Activated CD4-positive, alpha-beta T cell treated with anti-CD3 and anti-CD28 coated beads, Interleukin-2, amount 10 ng/mL, durations not matched to agents 7 days and 5 days (primary cell): Measurements from ENCODE around the gene EYS. TPM values are rescaled to one million over a fixed set of nuclear protein-coding genes. Genes with fewer than 3 reads are reported as not detected.
"Not testable (repeated sequence)": the region's sequence is repeated elsewhere in the genome, so short reads cannot be mapped to it uniquely, and the experiment has no call there.

Experiments
- CTCF ChIA-PET: fragments of 350-600 bp; sonication (Branson Sonifier 250); formaldehyde crosslinking; loops from one replicate; lab custom pipeline; 2021; ENCODE audit warnings: antibody characterized with exemption; lab: Charles Lee
- POLR2A ChIA-PET: fragments of 350-600 bp; sonication (Branson Sonifier 250); formaldehyde crosslinking; loops from one replicate; lab custom pipeline; 2021; ENCODE audit warnings: antibody characterized with exemption; lab: Charles Lee
- DNase-seq: peaks from one replicate; pipeline ENCODE4 v3.0.0-alpha.2; 2020
- H3K27ac Mint-ChIP-seq: one replicate; pipeline ENCODE4 v1.8.0; 2021; ENCODE audit warnings: mild to moderate bottlenecking, moderate library complexity, mixed read lengths
- H3K27me3 Mint-ChIP-seq: one replicate; pipeline ENCODE4 v1.8.0; 2021; ENCODE audit warnings: mixed read lengths
- H3K36me3 Mint-ChIP-seq: one replicate; pipeline ENCODE4 v1.8.0; 2021; ENCODE audit warnings: low read depth, mixed read lengths
- H3K4me1 Mint-ChIP-seq: one replicate; pipeline ENCODE4 v1.8.0; 2021; ENCODE audit warnings: mixed read lengths
- H3K4me3 Mint-ChIP-seq: one replicate; pipeline ENCODE4 v1.8.0; 2021; ENCODE audit warnings: mild to moderate bottlenecking, moderate library complexity, mixed read lengths
- H3K9me3 Mint-ChIP-seq: one replicate; pipeline ENCODE4 v1.8.0; 2021; ENCODE audit warnings: mixed read lengths
- total RNA-seq, 2 experiments: library from RNA; stranded (reverse); gene quantifications; one replicate each; pipeline ENCODE4 v1.2.3, GENCODE V29; 2021

Gene EYS
- total RNA-seq, 2 experiments from 2014 or later: not detected

- Mint-ChIP-seq H3K27me3 (no peaks in the 10 kb centered on the region), H3K27ac (no peak overlapping the region), H3K36me3 (no peaks in the 10 kb centered on the region), H3K4me1 (no peaks in the 10 kb centered on the region), H3K9me3 (peaks cover 15% of the 10 kb centered on the region), H3K4me3 (no peak overlapping the region)
- DNase-seq: no peak
- ChIA-PET CTCF (no interaction called here), POLR2A (no interaction called here)
Measured at GRCh38 chr6:65399355-65400084, 307.5 kb downstream of the EYS start.

- H3K27ac Mint-ChIP-seq: no peak overlapping the region
- peaks cover 15% of the 10 kb centered on the region for H3K9me3 Mint-ChIP-seq
- ChIA-PET POLR2A (no interaction called here), CTCF (no interaction called here)
- no peaks in the 10 kb centered on the region for H3K4me1 Mint-ChIP-seq
- H3K27me3 Mint-ChIP-seq: no peaks in the 10 kb centered on the region
- no peaks in the 10 kb centered on the region for H3K36me3 Mint-ChIP-seq
- no peak overlapping the region for H3K4me3 Mint-ChIP-seq
- DNase-seq: no peak
Measured at GRCh38 chr6:65398851-65399250, 308.2 kb downstream of the EYS start.

DNA sequence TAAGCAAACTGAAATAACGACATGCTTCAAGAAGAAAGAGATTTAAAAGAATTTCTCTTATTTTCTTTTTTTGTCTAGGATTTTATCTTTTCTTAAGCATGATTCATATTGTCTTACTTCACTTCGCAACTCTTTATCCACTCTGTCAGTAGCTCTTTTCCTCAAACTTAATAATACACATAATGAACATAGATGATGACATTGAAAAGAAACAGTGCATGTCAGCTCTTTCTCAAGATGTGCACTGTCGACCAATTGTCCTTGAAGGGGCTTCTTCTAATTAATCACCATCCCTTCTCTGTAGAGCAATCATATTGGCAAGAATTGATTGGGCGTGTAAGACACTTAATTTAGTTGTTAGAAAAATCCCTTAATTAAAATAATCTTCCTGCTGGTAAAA, 356.5 kb downstream of the EYS start:
- ChIA-PET POLR2A (no interaction called here), CTCF (no interaction called here)
- no peaks in the 10 kb centered on the region for H3K4me1 Mint-ChIP-seq
- H3K4me3 Mint-ChIP-seq: no peak overlapping the region
- H3K9me3 Mint-ChIP-seq: peaks cover 16% of the 10 kb centered on the region
- no peak overlapping the region for H3K27ac Mint-ChIP-seq
- H3K27me3 Mint-ChIP-seq: no peaks in the 10 kb centered on the region
- no peak for DNase-seq
- no peaks in the 10 kb centered on the region for H3K36me3 Mint-ChIP-seq

DNA sequence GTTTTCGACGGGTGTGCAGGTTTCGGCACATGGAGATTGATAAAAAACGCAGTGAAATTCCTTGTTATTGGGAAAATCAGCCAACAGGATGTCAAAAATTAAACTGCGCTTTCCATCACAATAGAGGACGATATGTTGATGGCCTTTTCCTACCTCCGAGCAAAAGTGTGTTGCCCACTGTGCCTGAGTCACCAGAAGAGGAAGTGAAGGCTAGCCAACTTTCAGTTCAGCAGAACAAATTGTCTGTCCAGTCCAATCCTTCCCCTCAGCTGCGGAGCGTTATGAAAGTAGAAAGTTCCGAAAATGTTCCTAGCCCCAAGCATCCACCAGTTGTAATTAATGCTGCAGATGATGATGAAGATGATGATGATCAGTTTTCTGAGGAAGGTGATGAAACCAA, 404.4 kb downstream of the EYS start:
- DNase-seq, H3K36me3 Mint-ChIP-seq, H3K4me3 Mint-ChIP-seq, CTCF ChIA-PET, H3K27ac Mint-ChIP-seq, H3K27me3 Mint-ChIP-seq, H3K4me1 Mint-ChIP-seq, POLR2A ChIA-PET, H3K9me3 Mint-ChIP-seq: not testable (repeated sequence)

- CTCF ChIA-PET: no interaction called here
- no peak overlapping the region for H3K4me3 Mint-ChIP-seq
- no peak overlapping the region for H3K27ac Mint-ChIP-seq
- H3K4me1 Mint-ChIP-seq: no peaks in the 10 kb centered on the region
- POLR2A ChIA-PET: no interaction called here
- H3K36me3 Mint-ChIP-seq: no peaks in the 10 kb centered on the region
- DNase-seq: no peak
- H3K9me3 Mint-ChIP-seq: no peaks in the 10 kb centered on the region
- H3K27me3 Mint-ChIP-seq: no peaks in the 10 kb centered on the region
Measured at GRCh38 chr6:65299236-65299635, 407.8 kb downstream of the EYS start.

DNA sequence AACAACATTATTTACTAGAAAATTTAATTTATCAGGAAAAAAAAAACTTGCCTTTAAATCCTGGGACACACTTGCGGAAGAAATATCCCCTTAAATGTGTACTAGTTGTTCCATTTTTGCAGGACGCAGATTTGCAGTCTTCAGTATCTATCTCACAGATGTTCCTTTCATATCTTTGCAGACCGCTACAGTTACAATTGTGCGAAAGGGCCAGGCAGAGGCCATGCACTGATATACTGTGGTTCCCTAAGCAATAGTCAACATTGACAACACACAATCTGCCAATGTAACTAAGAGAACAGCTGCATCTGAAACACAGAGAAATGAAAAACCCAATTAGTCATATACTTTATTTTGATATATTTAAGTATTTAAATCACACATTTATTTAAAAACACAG, 411.2 kb downstream of the EYS start:
- no peaks in the 10 kb centered on the region for H3K36me3 Mint-ChIP-seq
- H3K27me3 Mint-ChIP-seq: no peaks in the 10 kb centered on the region
- DNase-seq: no peak
- ChIA-PET POLR2A (no interaction called here), CTCF (no interaction called here)
- peaks cover 4% of the 10 kb centered on the region for H3K9me3 Mint-ChIP-seq
- no peak overlapping the region for H3K4me3 Mint-ChIP-seq
- no peaks in the 10 kb centered on the region for H3K4me1 Mint-ChIP-seq
- no peak overlapping the region for H3K27ac Mint-ChIP-seq

DNA sequence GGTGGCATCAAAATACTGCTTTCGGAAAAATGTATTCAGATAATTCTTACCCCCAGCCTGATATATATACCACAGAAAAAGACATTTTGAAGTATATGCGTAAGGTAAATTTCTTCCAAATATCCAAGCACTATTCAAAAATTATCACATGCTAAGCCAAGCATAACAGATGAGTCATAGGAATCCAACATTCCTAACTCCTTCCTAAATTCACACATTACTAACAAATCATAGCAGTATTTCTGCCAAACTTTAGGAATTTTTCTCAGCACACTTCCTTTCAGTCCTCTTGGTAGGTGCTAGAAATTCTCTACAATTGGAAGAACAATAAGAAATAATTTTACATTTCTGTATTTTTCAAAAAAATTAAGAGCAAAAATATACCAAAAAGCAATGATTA, 417.5 kb downstream of the EYS start:
- Mint-ChIP-seq H3K27ac (no peak overlapping the region), H3K36me3 (no peaks in the 10 kb centered on the region), H3K4me1 (no peaks in the 10 kb centered on the region), H3K27me3 (no peaks in the 10 kb centered on the region), H3K9me3 (peaks cover 4% of the 10 kb centered on the region), H3K4me3 (no peak overlapping the region)
- POLR2A ChIA-PET: no interaction called here
- no peak for DNase-seq
- CTCF ChIA-PET: no interaction called here

DNA sequence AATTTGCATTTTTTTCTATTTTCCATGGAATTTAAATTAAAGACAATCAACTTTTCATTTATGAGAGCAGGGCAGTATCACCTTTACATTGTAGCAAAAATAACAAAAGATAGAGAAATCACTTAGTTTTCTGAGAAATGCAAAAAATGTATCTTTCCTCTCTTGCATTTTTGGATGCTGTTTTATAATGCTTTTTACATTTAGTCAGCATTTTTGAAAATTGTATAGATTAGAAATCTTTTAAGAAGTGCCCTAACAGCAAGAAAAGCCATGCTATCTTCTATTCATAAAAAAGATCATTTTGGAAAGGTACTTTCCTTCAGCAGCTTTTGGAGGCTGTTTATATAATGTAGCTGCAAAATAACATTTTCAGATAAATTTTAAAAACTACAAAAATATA, 421.8 kb downstream of the EYS start:
- no peak overlapping the region for H3K4me3 Mint-ChIP-seq
- ChIA-PET POLR2A (no interaction called here), CTCF (interaction anchor here (0.6 kb wide), 1 partner anchor 1247 kb away, joined by 5 read pairs; no protein-coding TSS in a partner anchor)
- H3K27me3 Mint-ChIP-seq: no peaks in the 10 kb centered on the region
- H3K36me3 Mint-ChIP-seq: no peaks in the 10 kb centered on the region
- no peaks in the 10 kb centered on the region for H3K9me3 Mint-ChIP-seq
- H3K27ac Mint-ChIP-seq: no peak overlapping the region
- no peak for DNase-seq
- no peaks in the 10 kb centered on the region for H3K4me1 Mint-ChIP-seq

DNA sequence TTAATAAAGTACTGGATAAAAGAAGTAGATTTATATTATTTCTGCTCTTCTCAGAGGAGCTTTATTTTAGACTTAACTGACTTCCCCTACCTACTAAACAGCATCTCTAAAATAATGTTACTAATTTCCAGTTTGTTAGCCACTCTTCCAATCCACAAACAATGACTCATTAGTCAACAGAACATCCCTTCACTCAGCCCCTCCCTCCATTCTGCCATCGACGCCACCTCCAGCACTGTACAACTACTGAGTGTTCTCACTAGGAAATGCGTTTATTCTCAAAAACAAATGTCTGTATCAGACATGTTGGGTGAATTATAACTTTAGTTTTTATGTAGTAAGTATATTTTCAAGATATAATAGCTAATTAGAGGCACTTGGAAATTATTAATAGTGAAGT, 427.0 kb downstream of the EYS start:
- no peak for DNase-seq
- CTCF ChIA-PET: no interaction called here
- H3K4me3 Mint-ChIP-seq: no peak overlapping the region
- POLR2A ChIA-PET: no interaction called here
- H3K27me3 Mint-ChIP-seq: no peaks in the 10 kb centered on the region
- no peaks in the 10 kb centered on the region for H3K36me3 Mint-ChIP-seq
- no peaks in the 10 kb centered on the region for H3K4me1 Mint-ChIP-seq
- no peak overlapping the region for H3K27ac Mint-ChIP-seq
- peaks cover 9% of the 10 kb centered on the region for H3K9me3 Mint-ChIP-seq

DNA sequence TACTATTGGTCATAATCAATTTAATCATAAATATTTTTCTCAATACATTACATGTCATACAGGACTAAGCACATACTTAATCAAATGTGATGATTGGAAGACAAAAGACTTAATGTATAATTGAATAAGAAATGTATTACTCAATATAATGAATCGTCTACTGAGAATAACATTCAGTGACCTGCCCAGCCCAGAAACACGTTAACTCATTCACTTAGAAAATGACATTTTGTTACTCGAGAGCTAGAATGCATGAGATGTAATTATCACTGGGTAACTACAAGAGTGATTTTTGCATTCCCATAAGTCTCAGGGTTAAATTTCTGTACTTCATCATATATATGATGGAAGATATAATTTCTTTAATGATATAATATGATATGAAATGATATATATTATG, 444.8 kb downstream of the EYS start:
- Mint-ChIP-seq H3K36me3 (no peaks in the 10 kb centered on the region), H3K9me3 (peaks cover 4% of the 10 kb centered on the region), H3K4me3 (no peak overlapping the region), H3K27me3 (no peaks in the 10 kb centered on the region), H3K27ac (no peak overlapping the region), H3K4me1 (no peaks in the 10 kb centered on the region)
- ChIA-PET POLR2A (no interaction called here), CTCF (no interaction called here)
- DNase-seq: no peak

DNA sequence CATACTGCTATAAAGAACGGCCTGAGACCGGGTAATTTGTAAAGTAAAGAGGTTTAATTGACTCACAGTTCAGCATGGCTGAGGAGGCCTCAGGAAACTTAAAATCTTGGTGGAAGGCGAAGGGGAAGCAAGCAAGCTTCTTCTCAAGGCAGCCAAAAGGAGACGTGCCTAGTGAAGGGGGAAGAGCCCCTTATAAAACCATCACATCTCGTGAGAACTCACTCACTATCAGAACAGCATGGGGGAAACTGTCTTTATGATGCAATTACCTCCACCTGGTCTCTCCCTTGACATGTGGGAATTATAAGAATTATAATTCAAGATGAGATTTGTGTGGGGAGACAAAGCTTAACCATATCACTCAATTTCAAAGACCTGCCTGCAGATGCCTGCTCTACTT, 447.0 kb downstream of the EYS start:
- DNase-seq: no peak
- CTCF ChIA-PET: no interaction called here
- Mint-ChIP-seq H3K36me3 (no peaks in the 10 kb centered on the region), H3K27me3 (no peaks in the 10 kb centered on the region), H3K4me3 (no peak overlapping the region), H3K4me1 (no peaks in the 10 kb centered on the region), H3K27ac (no peak overlapping the region), H3K9me3 (peaks cover 4% of the 10 kb centered on the region)
- POLR2A ChIA-PET: no interaction called here

GRCh38 chr6:65259059-65259458, 448.0 kb downstream of the EYS start:
- no peaks in the 10 kb centered on the region for H3K27me3 Mint-ChIP-seq
- H3K27ac Mint-ChIP-seq: no peak overlapping the region
- no peaks in the 10 kb centered on the region for H3K4me1 Mint-ChIP-seq
- ChIA-PET CTCF (no interaction called here), POLR2A (no interaction called here)
- DNase-seq: no peak
- H3K4me3 Mint-ChIP-seq: no peak overlapping the region
- H3K9me3 Mint-ChIP-seq: peaks cover 4% of the 10 kb centered on the region
- H3K36me3 Mint-ChIP-seq: no peaks in the 10 kb centered on the region

GRCh38 chr6:65253041-65253440, 454.0 kb downstream of the EYS start:
- Mint-ChIP-seq H3K4me1 (no peaks in the 10 kb centered on the region), H3K4me3 (no peak overlapping the region), H3K9me3 (peaks cover 4% of the 10 kb centered on the region), H3K27me3 (no peaks in the 10 kb centered on the region), H3K36me3 (no peaks in the 10 kb centered on the region), H3K27ac (no peak overlapping the region)
- POLR2A ChIA-PET: no interaction called here
- no peak for DNase-seq
- CTCF ChIA-PET: no interaction called here

- Mint-ChIP-seq H3K4me1 (no peaks in the 10 kb centered on the region), H3K27me3 (no peaks in the 10 kb centered on the region), H3K4me3 (no peak overlapping the region), H3K9me3 (peaks cover 4% of the 10 kb centered on the region), H3K27ac (no peak overlapping the region), H3K36me3 (no peaks in the 10 kb centered on the region)
- ChIA-PET POLR2A (no interaction called here), CTCF (no interaction called here)
- DNase-seq: no peak
Measured at GRCh38 chr6:65248101-65248610, 458.9 kb downstream of the EYS start.
